Activated CD4-positive, alpha-beta T cell treated with anti-CD3 and anti-CD28 coated beads, Interleukin-2, amount 50 U/mL, for 48 hours (primary cell): ENCODE results near the gene FRMD6.
"Not testable (repeated sequence)": the region's sequence is repeated elsewhere in the genome, so short reads cannot be mapped to it uniquely, and the experiment has no call there.

ENCODE experiments used
- DNase-seq, 2 experiments: peaks; one replicate each; pipeline ENCODE4 v3.0.0-alpha.2; 2020

Gene FRMD6

GRCh38 chr14:51633298-51633697 is 18.4 kb upstream of the FRMD6 start:
- not testable (repeated sequence) for DNase-seq

GRCh38 chr14:51636109-51636508 is 15.6 kb upstream of the FRMD6 start:
- no peak for DNase-seq

- no peak for DNase-seq
Observed at GRCh38 chr14:51638071-51638944, 13.4 kb upstream of the FRMD6 start.

- DNase-seq = no peak
Observed at GRCh38 chr14:51639668-51640316, 11.9 kb upstream of the FRMD6 start.

- DNase-seq = no peak
Observed at GRCh38 chr14:51643140-51643539, 8.6 kb upstream of the FRMD6 start.

GRCh38 chr14:51644217-51644933 is 7.3 kb upstream of the FRMD6 start:
- DNase-seq = no peak

GRCh38 chr14:51648296-51648695 is 3.4 kb upstream of the FRMD6 start:
- no peak for DNase-seq

- DNase-seq = peak in 1 of 2 experiments; percentile 4
Observed at GRCh38 chr14:51650716-51651387, 858 bp upstream of the FRMD6 start.

- no peak for DNase-seq
Observed at GRCh38 chr14:51652168-51653078, 713 bp downstream of the FRMD6 start.

- DNase-seq = no peak
Observed at GRCh38 chr14:51653079-51653774, 1.5 kb downstream of the FRMD6 start.

GRCh38 chr14:51653775-51654532 is 2.2 kb downstream of the FRMD6 start:
- DNase-seq = no peak

GRCh38 chr14:51654533-51654845 is 2.8 kb downstream of the FRMD6 start:
- no peak for DNase-seq

- no peak for DNase-seq
Observed at GRCh38 chr14:51657762-51658161, 6.1 kb downstream of the FRMD6 start.

GRCh38 chr14:51658441-51659173 is 6.9 kb downstream of the FRMD6 start:
- no peak for DNase-seq

- no peak for DNase-seq
Observed at GRCh38 chr14:51660741-51661140, 9.0 kb downstream of the FRMD6 start.

GRCh38 chr14:51661504-51661903 is 9.8 kb downstream of the FRMD6 start:
- no peak for DNase-seq

GRCh38 chr14:51663783-51664326 is 12.1 kb downstream of the FRMD6 start:
- DNase-seq = no peak

- no peak for DNase-seq
Observed at GRCh38 chr14:51666070-51666469, 14.4 kb downstream of the FRMD6 start.

GRCh38 chr14:51666826-51667225 is 15.1 kb downstream of the FRMD6 start:
- no peak for DNase-seq

- no peak for DNase-seq
Observed at GRCh38 chr14:51668870-51669269, 17.2 kb downstream of the FRMD6 start.
